OCI-LY1 (cell line): ENCODE results near the gene LAYN.

Experiments used
- EZH2 ChIP-seq: fragments of 200-600 bp; sonication (generic), shearing (Covaris generic); IDR thresholded peaks from 2 replicates; pipeline ENCODE4 v1.8.0; 2017; ENCODE audit warnings: borderline replicate concordance, mixed run types, mild to moderate bottlenecking, antibody characterized with exemption, low read length, moderate library complexity, mixed read lengths
- TF ChIP-seq, protein P1 (sequence below): fragments of 200-600 bp; sonication (generic), shearing (Covaris generic); IDR thresholded peaks from 2 replicates; pipeline ENCODE4 v1.5.1; 2017; ENCODE audit warnings: mild to moderate bottlenecking, antibody characterized with exemption, low read length, moderate library complexity, mixed read lengths

DNA sequence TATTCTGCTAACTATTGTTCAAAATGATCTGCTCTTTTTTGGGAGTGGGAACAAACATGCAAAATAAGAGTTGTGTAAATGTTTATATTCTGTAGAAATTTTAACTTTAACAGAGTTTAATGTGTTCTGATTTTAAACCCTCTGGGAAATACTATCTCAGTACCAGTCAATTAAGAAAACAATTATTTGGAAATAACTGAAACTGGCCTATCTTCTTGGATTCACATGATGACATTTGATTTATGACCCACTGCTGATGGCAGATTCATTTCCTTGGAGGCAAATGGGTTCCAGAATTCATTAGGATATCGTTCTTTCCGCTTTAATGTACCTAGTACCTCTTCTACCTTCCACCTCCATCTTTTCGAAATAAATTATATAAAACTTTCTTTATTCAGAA is 67.2 kb downstream of the LAYN start:
- TF ChIP-seq, protein P1, sequence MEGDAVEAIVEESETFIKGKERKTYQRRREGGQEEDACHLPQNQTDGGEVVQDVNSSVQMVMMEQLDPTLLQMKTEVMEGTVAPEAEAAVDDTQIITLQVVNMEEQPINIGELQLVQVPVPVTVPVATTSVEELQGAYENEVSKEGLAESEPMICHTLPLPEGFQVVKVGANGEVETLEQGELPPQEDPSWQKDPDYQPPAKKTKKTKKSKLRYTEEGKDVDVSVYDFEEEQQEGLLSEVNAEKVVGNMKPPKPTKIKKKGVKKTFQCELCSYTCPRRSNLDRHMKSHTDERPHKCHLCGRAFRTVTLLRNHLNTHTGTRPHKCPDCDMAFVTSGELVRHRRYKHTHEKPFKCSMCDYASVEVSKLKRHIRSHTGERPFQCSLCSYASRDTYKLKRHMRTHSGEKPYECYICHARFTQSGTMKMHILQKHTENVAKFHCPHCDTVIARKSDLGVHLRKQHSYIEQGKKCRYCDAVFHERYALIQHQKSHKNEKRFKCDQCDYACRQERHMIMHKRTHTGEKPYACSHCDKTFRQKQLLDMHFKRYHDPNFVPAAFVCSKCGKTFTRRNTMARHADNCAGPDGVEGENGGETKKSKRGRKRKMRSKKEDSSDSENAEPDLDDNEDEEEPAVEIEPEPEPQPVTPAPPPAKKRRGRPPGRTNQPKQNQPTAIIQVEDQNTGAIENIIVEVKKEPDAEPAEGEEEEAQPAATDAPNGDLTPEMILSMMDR: no peak
- TF ChIP-seq EZH2: no peak
